Thyroid gland (tissue), 4 donors: ENCODE data around the gene JAG2.

Experiments used
- POLR2A ChIP-seq, 2 donors: fragments of 450-650 bp; IDR thresholded peaks; one replicate each; pipeline ENCODE4 v1.6.1; 2017; ENCODE audit warnings: antibody characterized with exemption in 2 of 2, mild to moderate bottlenecking in 2 of 2, moderate library complexity in 1 of 2
- TF ChIP-seq, protein P1 (sequence below), 6 experiments: fragments of 200-600 bp in 3 of 6; fragments of 450-650 bp in 3 of 6; sonication (generic) in 3 of 6; IDR thresholded peaks; one replicate each; pipeline ENCODE4 v1.5.1; 2016 to 2019; ENCODE audit warnings: antibody characterized with exemption in 6 of 6, mild to moderate bottlenecking in 2 of 6, inconsistent platforms in 1 of 6, moderate library complexity in 1 of 6

DNA sequence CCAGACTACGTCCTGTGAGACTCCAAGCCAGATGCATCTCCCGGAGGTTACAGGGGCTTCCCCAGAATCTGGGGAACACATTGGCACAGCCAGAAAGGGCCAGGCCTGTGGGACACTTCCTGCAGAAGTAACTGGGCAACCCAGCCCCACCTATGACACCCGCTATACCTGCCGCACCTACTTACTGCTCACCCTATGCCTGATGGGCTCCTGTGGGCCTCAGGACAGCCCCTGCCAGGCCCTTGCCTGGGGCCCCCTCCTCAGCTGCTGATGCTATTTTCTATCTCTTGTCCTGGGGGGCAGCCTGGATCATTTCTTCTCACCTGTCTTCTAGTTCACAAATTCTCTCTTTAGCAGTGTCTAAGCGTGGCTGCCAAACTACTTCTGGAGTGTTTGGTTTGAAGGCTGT lies 28.7 kb downstream of the JAG2 start:
- TF ChIP-seq, protein P1, sequence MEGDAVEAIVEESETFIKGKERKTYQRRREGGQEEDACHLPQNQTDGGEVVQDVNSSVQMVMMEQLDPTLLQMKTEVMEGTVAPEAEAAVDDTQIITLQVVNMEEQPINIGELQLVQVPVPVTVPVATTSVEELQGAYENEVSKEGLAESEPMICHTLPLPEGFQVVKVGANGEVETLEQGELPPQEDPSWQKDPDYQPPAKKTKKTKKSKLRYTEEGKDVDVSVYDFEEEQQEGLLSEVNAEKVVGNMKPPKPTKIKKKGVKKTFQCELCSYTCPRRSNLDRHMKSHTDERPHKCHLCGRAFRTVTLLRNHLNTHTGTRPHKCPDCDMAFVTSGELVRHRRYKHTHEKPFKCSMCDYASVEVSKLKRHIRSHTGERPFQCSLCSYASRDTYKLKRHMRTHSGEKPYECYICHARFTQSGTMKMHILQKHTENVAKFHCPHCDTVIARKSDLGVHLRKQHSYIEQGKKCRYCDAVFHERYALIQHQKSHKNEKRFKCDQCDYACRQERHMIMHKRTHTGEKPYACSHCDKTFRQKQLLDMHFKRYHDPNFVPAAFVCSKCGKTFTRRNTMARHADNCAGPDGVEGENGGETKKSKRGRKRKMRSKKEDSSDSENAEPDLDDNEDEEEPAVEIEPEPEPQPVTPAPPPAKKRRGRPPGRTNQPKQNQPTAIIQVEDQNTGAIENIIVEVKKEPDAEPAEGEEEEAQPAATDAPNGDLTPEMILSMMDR (IDR thresholded peaks at IDR 0.05): no peak
- TF ChIP-seq POLR2A (IDR thresholded peaks at IDR 0.05): no peak
